Ovary (tissue), 9 donors: ENCODE measurements around the gene COMMD7. TPM values are rescaled to one million over a fixed set of nuclear protein-coding genes. Genes with fewer than 3 reads are reported as not detected.

Source experiments
- DNase-seq, 5 donors: peaks; one replicate each; pipeline ENCODE4 v3.0.0-alpha.2; 2019 to 2020
- H3K27ac ChIP-seq, 2 donors: fragments of 200-600 bp; one replicate each; pipeline versions ENCODE4 v1.5.1 to v1.8.0; 2019 to 2022
- H3K27me3 ChIP-seq: fragments of 200-600 bp; one replicate; pipeline ENCODE4 v1.8.0; 2022
- H3K36me3 ChIP-seq: fragments of 200-600 bp; sonication (generic); one replicate; pipeline ENCODE4 v1.5.1; 2019
- H3K4me1 ChIP-seq: one replicate; pipeline ENCODE4 v1.8.1; 2013; ENCODE audit warnings: mild to moderate bottlenecking, moderate library complexity; ENCODE audit not compliant: insufficient read depth
- H3K4me3 ChIP-seq: fragments of 200-600 bp; sonication (generic); one replicate; pipeline ENCODE4 v1.5.1; 2017
- H3K9me3 ChIP-seq, 2 donors: fragments of 200-600 bp in 1 of 2; sonication (generic) in 1 of 2; one replicate each; pipeline versions ENCODE4 v1.5.1 to v1.8.1; 2013 to 2019; ENCODE audit warnings: mild to moderate bottlenecking in 1 of 2, moderate library complexity in 1 of 2
- CTCF ChIP-seq, 3 donors: fragments of 450-650 bp in 2 of 3; fragments of 200-600 bp in 1 of 3; IDR thresholded peaks; one replicate each; pipeline versions ENCODE4 v1.5.1 to v1.8.0; 2016 to 2022; ENCODE audit warnings: antibody characterized with exemption in 3 of 3, mild to moderate bottlenecking in 1 of 3
- EP300 ChIP-seq: sonication (generic); formaldehyde crosslinking; IDR thresholded peaks from one replicate; pipeline ENCODE4 v1.6.1; 2017; ENCODE audit warnings: antibody characterized with exemption
- POLR2A ChIP-seq: fragments of 450-650 bp; IDR thresholded peaks from one replicate; pipeline ENCODE4 v1.6.1; 2017; ENCODE audit warnings: antibody characterized with exemption, mild to moderate bottlenecking, moderate library complexity
- WGBS, 3 donors: extraction: QIAGEN DNeasy Blood & Tissue Kit in 1 of 3; methylation state at CpG; one replicate each; pipeline versions ENCODE4 v1.1.5 to v1.1.7; 2013 to 2017; 5-methylcytosine and 5-hydroxymethylcytosine counted together
- intact Hi-C, 4 donors: fragments of 100-400 bp; cut with DNase I; formaldehyde crosslinking; loops; one replicate each; pipeline versions ENCODE4 v1.11.0 to v1.15.1; 2022 to 2023
- polyA plus RNA-seq, 2 donors: library from polyadenylated mRNA; stranded (reverse); fragments of 200-250 nt in 1 of 2; fragments of 350-450 nt in 1 of 2; fragmentation: Illumina TruSeq in 1 of 2; extraction: RNeasy Lipid Tissue Mini Kit (QIAGEN cat#74804) in 1 of 2; gene quantifications; one replicate each; pipeline ENCODE4 v1.2.3, GENCODE V29; 2013 to 2014
- total RNA-seq, 7 donors: library from RNA; depleted of rRNA in 2 of 7; stranded (reverse); fragments of >200 nt in 2 of 7; fragmentation: NEBNext Ultra II Directional in 3 of 7; extraction: Animal tissue kit (Norgen Biotek cat#: 25700) in 3 of 7; gene quantifications; one replicate each; pipeline versions ENCODE4 v1.1.0 to v1.2.4, GENCODE V29; 2016 to 2023
- donor health status: DM: no; HTN: no; CAD: no; lungs with moderate emphysema.
- donor health status: DM: no; HTN: no; CAD: no.
- donor health status: Bipolar disorder and iron deficiency.
- donor health status: DM: yes; HTN: yes; CAD: no.
- donor health status: DM: no; HTN: no; CAD: no.
- donor health status: DM: yes; HTN: yes; CAD: no.

COMMD7 gene
- total and polyA plus RNA-seq, 9 donors, result 14.2 to 51.8 (median 26.3) TPM

- intact Hi-C loops, result loop anchor here in 1 of 4 donors (10.0 kb wide), 1 partner anchor 104 kb away; no protein-coding TSS in a partner anchor
- Histone ChIP-seq H3K36me3 (no peaks in the 10 kb centered on the region), H3K4me3 (no peak overlapping the region), H3K27me3 (no peaks in the 10 kb centered on the region), H3K9me3 (no peaks in the 10 kb centered on the region), H3K4me1 (no peaks in the 10 kb centered on the region), H3K27ac (no peak overlapping the region)
- no peak for DNase-seq
- TF ChIP-seq POLR2A (no peak), CTCF (IDR thresholded peaks at IDR 0.05) (no peak), EP300 (no peak)
- WGBS, 3 donors, result 90 to 93% (median 92%) methylated on average over 2 of the region's 2 CpGs
These were observed 72.4 kb downstream of the COMMD7 start for GRCh38 chr20:32670773-32671455.

DNA sequence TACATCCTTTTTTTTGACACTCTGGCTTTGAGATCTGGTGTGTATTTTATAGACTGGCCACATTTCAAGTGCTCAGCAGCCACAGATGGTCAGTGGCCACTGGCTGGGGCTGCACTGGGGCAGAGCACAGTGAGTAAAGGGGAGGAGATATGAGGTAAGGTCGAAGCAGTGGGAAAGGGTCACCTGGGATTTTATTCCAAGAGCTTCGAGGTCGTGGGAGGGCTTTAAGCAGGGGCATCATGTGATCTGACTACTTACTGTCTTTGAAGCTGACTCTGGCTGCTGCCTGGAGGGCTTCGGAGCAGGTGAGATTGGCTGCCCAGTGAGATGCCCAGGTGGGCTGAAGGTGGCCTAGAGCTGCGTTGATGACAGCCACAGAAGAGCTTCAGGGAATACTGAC is 76.2 kb downstream of the COMMD7 start:
- H3K9me3 ChIP-seq, result no peaks in the 10 kb centered on the region
- no peaks in the 10 kb centered on the region for H3K27me3 ChIP-seq
- H3K36me3 ChIP-seq, result no peaks in the 10 kb centered on the region
- H3K4me3 ChIP-seq, result no peak overlapping the region
- TF ChIP-seq CTCF (IDR thresholded peaks at IDR 0.05) (no peak), EP300 (no peak), POLR2A (no peak)
- 51 to 58% (median 56%) methylated on average over 5 of the region's 5 CpGs for WGBS, 3 donors
- H3K4me1 ChIP-seq, result no peaks in the 10 kb centered on the region
- intact Hi-C loops, result no loop called here
- DNase-seq, result no peak
- no peak overlapping the region for H3K27ac ChIP-seq

DNA sequence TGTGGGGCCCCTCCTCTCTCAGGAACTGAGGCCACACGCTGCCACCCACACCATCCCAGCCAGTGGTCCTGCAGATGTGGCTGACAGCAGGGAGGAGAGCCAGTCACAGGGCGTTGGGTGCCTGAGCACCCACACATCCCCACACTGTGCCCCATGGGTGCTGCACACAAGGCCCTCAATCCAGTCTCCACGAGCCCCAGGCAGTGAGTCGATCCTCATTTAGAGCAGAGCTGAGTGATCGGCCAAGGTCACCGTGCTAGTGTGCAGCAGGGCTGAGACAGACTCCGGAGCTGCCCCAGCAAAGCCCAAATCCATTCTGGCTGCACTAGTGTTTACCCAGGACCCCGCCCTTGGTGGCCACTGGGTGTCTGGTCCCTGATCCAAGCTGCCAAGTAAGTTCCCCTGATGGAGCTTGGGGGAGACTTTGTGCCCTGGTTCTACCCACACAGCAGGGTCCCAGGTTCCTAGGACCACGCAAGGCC is 78.5 kb downstream of the COMMD7 start:
- no peak for TF ChIP-seq POLR2A
- Histone ChIP-seq H3K4me1 (no peaks in the 10 kb centered on the region), H3K27ac (no peak overlapping the region), H3K27me3 (no peaks in the 10 kb centered on the region), H3K36me3 (no peaks in the 10 kb centered on the region), H3K9me3 (no peaks in the 10 kb centered on the region), H3K4me3 (no peak overlapping the region)
- DNase-seq, result no peak
- 48 to 66% (median 52%) methylated on average over 7 to 9 of the region's 9 CpGs for WGBS, 3 donors
- intact Hi-C loops, result no loop called here

GRCh38 chr20:32664012-32664677 is 79.1 kb downstream of the COMMD7 start:
- H3K27me3 ChIP-seq, result no peaks in the 10 kb centered on the region
- no peak for TF ChIP-seq POLR2A
- no peak for TF ChIP-seq CTCF (IDR thresholded peaks at IDR 0.05)
- no peak for TF ChIP-seq EP300
- H3K27ac ChIP-seq, result no peak overlapping the region
- H3K9me3 ChIP-seq, result no peaks in the 10 kb centered on the region
- intact Hi-C loops, result no loop called here
- H3K4me3 ChIP-seq, result no peak overlapping the region
- H3K4me1 ChIP-seq, result no peaks in the 10 kb centered on the region
- DNase-seq, result no peak
- H3K36me3 ChIP-seq, result no peaks in the 10 kb centered on the region
- WGBS, 3 donors, result 87 to 93% (median 88%) methylated on average over 11 of the region's 11 CpGs
